GM23338 (cell line): ENCODE data around the gene C1QTNF9. TPM values are rescaled to one million over a fixed set of nuclear protein-coding genes. Genes with fewer than 3 reads are reported as not detected.

ENCODE experiments used
- ATAC-seq: fragments of 200-7000 bp; cut with Tn5 transposase; 3 replicates; pipeline ENCODE4 v1.9.1; 2020
- DNase-seq: peaks from one replicate; pipeline ENCODE4 v3.0.0-alpha.2; 2015; ENCODE audit warnings: low spot score
- H2AFZ ChIP-seq: fragments of 200-600 bp; sonication (generic); 2 replicates; pipeline ENCODE4 v1.8.0; 2016; ENCODE audit warnings: antibody characterized with exemption, mild to moderate bottlenecking, moderate library complexity
- H3F3A ChIP-seq: fragments of 200-600 bp; sonication (generic); replicated peaks from 2 replicates; pipeline ENCODE4 v1.8.0; 2017; ENCODE audit warnings: antibody characterized with exemption, mixed run types, low read depth
- H3K27ac ChIP-seq: fragments of 200-600 bp; sonication (generic); 2 replicates; pipeline ENCODE4 v1.6.1; 2016; ENCODE audit warnings: low read depth
- H3K27me3 ChIP-seq: fragments of 200-600 bp; sonication (generic); 2 replicates; pipeline ENCODE4 v1.8.0; 2016; ENCODE audit warnings: mild to moderate bottlenecking, mixed run types, moderate library complexity; ENCODE audit not compliant: insufficient read depth
- H3K36me3 ChIP-seq: fragments of 200-600 bp; sonication (generic); 2 replicates; pipeline ENCODE4 v1.8.0; 2016; ENCODE audit warnings: mild to moderate bottlenecking; ENCODE audit not compliant: insufficient read depth
- H3K4me1 ChIP-seq: fragments of 200-600 bp; sonication (generic); 2 replicates; pipeline ENCODE4 v1.8.0; 2016; ENCODE audit warnings: mild to moderate bottlenecking, moderate library complexity; ENCODE audit not compliant: insufficient read depth
- H3K4me2 ChIP-seq: fragments of 200-600 bp; sonication (generic); 2 replicates; pipeline ENCODE4 v1.7.1; 2017; ENCODE audit warnings: mixed run types
- H3K4me3 ChIP-seq: fragments of 200-600 bp; sonication (generic); 2 replicates; pipeline ENCODE4 v1.6.1; 2016; ENCODE audit warnings: mixed run types
- H3K79me2 ChIP-seq: fragments of 200-600 bp; sonication (generic); replicated peaks from 2 replicates; pipeline ENCODE4 v1.8.0; 2017; ENCODE audit warnings: mild to moderate bottlenecking; ENCODE audit not compliant: insufficient read depth
- H3K9me2 ChIP-seq: fragments of 200-600 bp; sonication (generic); 2 replicates; pipeline ENCODE4 v1.8.0; 2017; ENCODE audit not compliant: insufficient read depth
- H4K20me1 ChIP-seq: fragments of 200-600 bp; sonication (generic); replicated peaks from 2 replicates; pipeline ENCODE4 v1.8.0; 2017; ENCODE audit warnings: mild to moderate bottlenecking; ENCODE audit not compliant: insufficient read depth
- H3K27ac Mint-ChIP-seq: 2 replicates; pipeline ENCODE4 v1.8.0; 2020; ENCODE audit warnings: inconsistent platforms, mild to moderate bottlenecking, moderate library complexity, mixed read lengths
- H3K27me3 Mint-ChIP-seq: 3 replicates; pipeline ENCODE4 v1.8.0; 2022; ENCODE audit warnings: low read depth, mild to moderate bottlenecking, moderate library complexity, mixed read lengths, inconsistent platforms; ENCODE audit not compliant: insufficient read depth, poor library complexity
- H3K36me3 Mint-ChIP-seq: 3 replicates; pipeline ENCODE4 v1.8.0; 2021; ENCODE audit warnings: low read depth, mild to moderate bottlenecking, inconsistent platforms, moderate library complexity, mixed read lengths
- H3K4me1 Mint-ChIP-seq: 3 replicates; pipeline ENCODE4 v1.8.0; 2020; ENCODE audit warnings: mild to moderate bottlenecking, inconsistent platforms, mixed read lengths
- H3K4me3 Mint-ChIP-seq: 3 replicates; pipeline ENCODE4 v1.8.0; 2021; ENCODE audit warnings: moderate library complexity, mild to moderate bottlenecking, inconsistent platforms, mixed read lengths
- H3K9me3 Mint-ChIP-seq: 3 replicates; pipeline ENCODE4 v1.8.0; 2020; ENCODE audit warnings: moderate library complexity, mild to moderate bottlenecking, inconsistent platforms, mixed read lengths
- CREB1 ChIP-seq: fragments of 250-450 bp; sonication (Bioruptor Pico); IDR thresholded peaks from 2 replicates; pipeline ENCODE4 v1.5.0; 2020; ENCODE audit warnings: low read depth, mild to moderate bottlenecking, moderate library complexity
- EZH2 ChIP-seq: fragments of 200-600 bp; sonication (generic); IDR thresholded peaks from one replicate; pipeline ENCODE4 v1.8.0; 2017; ENCODE audit warnings: antibody characterized with exemption, mild to moderate bottlenecking, low read depth; ENCODE audit not compliant: unreplicated experiment
- EZH2phosphoT487 ChIP-seq: fragments of 200-600 bp; sonication (generic); IDR thresholded peaks from one replicate; pipeline ENCODE4 v1.8.1; 2018; ENCODE audit warnings: antibody characterized with exemption; ENCODE audit not compliant: unreplicated experiment
- JUNB ChIP-seq: IDR thresholded peaks from one replicate; pipeline ENCODE4 v1.6.1; 2016; ENCODE audit warnings: antibody characterized with exemption; ENCODE audit not compliant: unreplicated experiment
- ZNF114 ChIP-seq: fragments of 250-450 bp; sonication (Bioruptor Pico); IDR thresholded peaks from 2 replicates; pipeline ENCODE4 v1.5.0; 2020; ENCODE audit warnings: mild to moderate bottlenecking, moderate library complexity
- ZNF331 ChIP-seq: fragments of 250-450 bp; sonication (Bioruptor Pico); IDR thresholded peaks from 2 replicates; pipeline ENCODE4 v1.5.0; 2020; ENCODE audit warnings: low read depth, mild to moderate bottlenecking, moderate library complexity
- polyA plus RNA-seq: library from polyadenylated mRNA; unstranded; fragments of >200 nt; fragmentation: Nextera tagmentation; extraction: Ambion mirVana; gene quantifications from 2 replicates; pipeline ENCODE4 v1.2.1, GENCODE V29; 2016
- total RNA-seq: library from RNA; depleted of rRNA; stranded (reverse); fragments of >200 nt; shearing (Covaris generic); gene quantifications from 2 replicates; pipeline ENCODE4 v1.2.3, GENCODE V29; 2014
- TF ChIP-seq, protein P1 (sequence below): IDR thresholded peaks from one replicate; pipeline ENCODE4 v1.6.1; 2018; ENCODE audit warnings: antibody characterized with exemption; ENCODE audit not compliant: unreplicated experiment
- TF ChIP-seq, protein P2 (sequence below), 2 experiments: fragments of 200-600 bp in 1 of 2; sonication (generic) in 1 of 2; conservative IDR thresholded peaks; 2 replicates each; pipeline versions ENCODE4 v1.5.1 to v1.6.1; 2016 to 2017; ENCODE audit warnings: antibody characterized with exemption in 2 of 2, low read depth in 2 of 2, mild to moderate bottlenecking in 2 of 2, moderate library complexity in 1 of 2
- TF ChIP-seq, protein P3 (sequence below): IDR thresholded peaks from 2 replicates; pipeline ENCODE4 v1.6.1; 2016; ENCODE audit warnings: antibody characterized with exemption

C1QTNF9 gene
- total and polyA plus RNA-seq, 2 experiments from 2014 or later: not detected

DNA sequence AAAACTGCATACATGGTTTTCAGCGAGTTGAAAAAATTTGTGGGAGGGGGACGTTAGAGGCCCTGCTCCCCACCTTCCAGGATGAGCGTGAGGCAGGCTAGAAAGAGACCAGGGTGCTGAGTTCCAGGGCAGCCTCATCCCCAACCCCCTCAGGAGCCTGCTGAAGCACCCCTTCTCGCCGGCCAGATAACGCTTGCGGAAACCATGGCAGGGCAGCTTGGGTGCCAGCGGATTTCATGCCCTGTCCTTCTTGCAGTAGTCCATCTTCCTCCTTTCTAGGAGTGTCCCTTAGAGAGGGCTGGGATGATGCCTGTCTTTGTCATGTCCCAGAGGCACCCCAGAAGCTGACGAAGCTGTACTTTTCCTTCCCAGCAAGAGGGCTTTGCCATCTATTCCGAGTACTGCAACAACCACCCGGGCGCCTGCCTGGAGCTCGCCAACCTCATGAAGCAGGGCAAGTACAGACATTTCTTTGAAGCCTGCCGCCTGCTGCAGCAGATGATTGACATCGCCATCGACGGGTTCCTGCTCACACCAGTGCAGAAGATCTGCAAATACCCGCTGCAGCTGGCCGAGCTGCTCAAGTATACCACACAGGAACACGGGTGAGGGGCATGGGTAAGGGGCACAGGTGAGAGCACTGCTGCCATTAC, 19.0 kb upstream of the C1QTNF9 start (continued):
- TF ChIP-seq, protein P1, sequence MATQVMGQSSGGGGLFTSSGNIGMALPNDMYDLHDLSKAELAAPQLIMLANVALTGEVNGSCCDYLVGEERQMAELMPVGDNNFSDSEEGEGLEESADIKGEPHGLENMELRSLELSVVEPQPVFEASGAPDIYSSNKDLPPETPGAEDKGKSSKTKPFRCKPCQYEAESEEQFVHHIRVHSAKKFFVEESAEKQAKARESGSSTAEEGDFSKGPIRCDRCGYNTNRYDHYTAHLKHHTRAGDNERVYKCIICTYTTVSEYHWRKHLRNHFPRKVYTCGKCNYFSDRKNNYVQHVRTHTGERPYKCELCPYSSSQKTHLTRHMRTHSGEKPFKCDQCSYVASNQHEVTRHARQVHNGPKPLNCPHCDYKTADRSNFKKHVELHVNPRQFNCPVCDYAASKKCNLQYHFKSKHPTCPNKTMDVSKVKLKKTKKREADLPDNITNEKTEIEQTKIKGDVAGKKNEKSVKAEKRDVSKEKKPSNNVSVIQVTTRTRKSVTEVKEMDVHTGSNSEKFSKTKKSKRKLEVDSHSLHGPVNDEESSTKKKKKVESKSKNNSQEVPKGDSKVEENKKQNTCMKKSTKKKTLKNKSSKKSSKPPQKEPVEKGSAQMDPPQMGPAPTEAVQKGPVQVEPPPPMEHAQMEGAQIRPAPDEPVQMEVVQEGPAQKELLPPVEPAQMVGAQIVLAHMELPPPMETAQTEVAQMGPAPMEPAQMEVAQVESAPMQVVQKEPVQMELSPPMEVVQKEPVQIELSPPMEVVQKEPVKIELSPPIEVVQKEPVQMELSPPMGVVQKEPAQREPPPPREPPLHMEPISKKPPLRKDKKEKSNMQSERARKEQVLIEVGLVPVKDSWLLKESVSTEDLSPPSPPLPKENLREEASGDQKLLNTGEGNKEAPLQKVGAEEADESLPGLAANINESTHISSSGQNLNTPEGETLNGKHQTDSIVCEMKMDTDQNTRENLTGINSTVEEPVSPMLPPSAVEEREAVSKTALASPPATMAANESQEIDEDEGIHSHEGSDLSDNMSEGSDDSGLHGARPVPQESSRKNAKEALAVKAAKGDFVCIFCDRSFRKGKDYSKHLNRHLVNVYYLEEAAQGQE: no peak

DNA sequence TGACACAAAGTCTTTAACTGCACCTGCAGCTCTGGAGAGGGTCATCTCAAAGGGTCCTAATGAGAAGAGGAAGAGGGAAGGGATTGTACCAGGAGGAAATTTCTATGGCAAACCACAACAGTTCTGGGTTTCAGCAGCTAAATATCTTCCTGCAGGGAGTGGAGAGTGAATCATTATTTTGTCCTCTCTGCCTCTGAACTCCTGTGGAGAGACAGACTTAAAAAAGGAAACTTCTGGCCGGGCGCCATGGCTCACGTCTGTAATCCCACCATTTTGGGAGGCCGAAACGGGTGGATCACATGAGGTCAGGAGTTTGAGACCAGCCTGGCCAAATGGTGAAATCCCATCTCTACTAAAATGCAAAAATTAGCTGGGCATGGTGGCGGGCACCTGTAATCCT, 16.9 kb upstream of the C1QTNF9 start:
- Histone ChIP-seq H3K9me2 (no peaks in the 10 kb centered on the region), H3F3A (no peaks in the 10 kb centered on the region), H4K20me1 (no peaks in the 10 kb centered on the region; the same call in 1 of the 2 replicates), H3K4me1 (no peaks in the 10 kb centered on the region), H3K4me3 (no peak overlapping the region), H3K4me2 (no peak overlapping the region), H3K36me3 (peaks cover 13% of the 10 kb centered on the region), H3K27me3 (no peaks in the 10 kb centered on the region), H3K79me2 (no peaks in the 10 kb centered on the region), H3K27ac (no peak overlapping the region), H2AFZ (no peak overlapping the region)
- no peak overlapping the region for H3K4me3 Mint-ChIP-seq
- DNase-seq (no peak), ATAC-seq (no peak)
- peaks cover 3% of the 10 kb centered on the region for H3K27me3 Mint-ChIP-seq
- no peaks in the 10 kb centered on the region for H3K9me3 Mint-ChIP-seq
- H3K4me1 Mint-ChIP-seq: no peaks in the 10 kb centered on the region
- H3K27ac Mint-ChIP-seq: no peak overlapping the region; the same call in 1 of the 2 replicates
- TF ChIP-seq, protein P2, sequence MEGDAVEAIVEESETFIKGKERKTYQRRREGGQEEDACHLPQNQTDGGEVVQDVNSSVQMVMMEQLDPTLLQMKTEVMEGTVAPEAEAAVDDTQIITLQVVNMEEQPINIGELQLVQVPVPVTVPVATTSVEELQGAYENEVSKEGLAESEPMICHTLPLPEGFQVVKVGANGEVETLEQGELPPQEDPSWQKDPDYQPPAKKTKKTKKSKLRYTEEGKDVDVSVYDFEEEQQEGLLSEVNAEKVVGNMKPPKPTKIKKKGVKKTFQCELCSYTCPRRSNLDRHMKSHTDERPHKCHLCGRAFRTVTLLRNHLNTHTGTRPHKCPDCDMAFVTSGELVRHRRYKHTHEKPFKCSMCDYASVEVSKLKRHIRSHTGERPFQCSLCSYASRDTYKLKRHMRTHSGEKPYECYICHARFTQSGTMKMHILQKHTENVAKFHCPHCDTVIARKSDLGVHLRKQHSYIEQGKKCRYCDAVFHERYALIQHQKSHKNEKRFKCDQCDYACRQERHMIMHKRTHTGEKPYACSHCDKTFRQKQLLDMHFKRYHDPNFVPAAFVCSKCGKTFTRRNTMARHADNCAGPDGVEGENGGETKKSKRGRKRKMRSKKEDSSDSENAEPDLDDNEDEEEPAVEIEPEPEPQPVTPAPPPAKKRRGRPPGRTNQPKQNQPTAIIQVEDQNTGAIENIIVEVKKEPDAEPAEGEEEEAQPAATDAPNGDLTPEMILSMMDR (conservative IDR thresholded peaks at IDR 0.05; ENCODE audit: low read depth in 2 of 2): no peak
- peaks cover 48% of the 10 kb centered on the region for H3K36me3 Mint-ChIP-seq

DNA sequence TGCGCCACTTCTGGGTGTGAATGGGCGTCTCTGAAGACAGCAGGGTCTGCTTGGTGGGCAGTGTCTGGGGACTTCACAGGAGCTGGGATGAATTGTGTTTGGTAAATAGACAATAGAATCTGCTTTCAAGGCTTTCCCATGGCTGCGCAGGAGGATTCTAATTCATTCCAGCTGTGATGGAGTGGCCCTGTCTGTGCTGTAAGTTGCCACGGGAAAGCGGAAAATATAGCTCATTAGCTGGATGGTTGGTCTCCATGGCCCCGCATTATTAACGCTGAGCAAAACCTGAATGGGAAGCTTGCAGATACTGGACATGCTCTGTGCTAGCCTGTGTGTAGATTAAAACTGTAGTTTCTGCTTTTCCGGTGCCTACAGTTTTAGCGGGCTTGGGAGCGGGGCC, 15.6 kb upstream of the C1QTNF9 start:
- no peak overlapping the region for H3K4me3 ChIP-seq
- no peaks in the 10 kb centered on the region for H3K27me3 ChIP-seq
- no peaks in the 10 kb centered on the region for H3K9me3 Mint-ChIP-seq
- no peaks in the 10 kb centered on the region for H3K4me1 ChIP-seq
- H3K79me2 ChIP-seq: no peaks in the 10 kb centered on the region
- H3K4me2 ChIP-seq: no peak overlapping the region
- H3K4me1 Mint-ChIP-seq: no peaks in the 10 kb centered on the region
- no peak for DNase-seq
- H3K27ac Mint-ChIP-seq: no peak overlapping the region
- no peaks in the 10 kb centered on the region for H3K9me2 ChIP-seq
- ATAC-seq: no peak
- no peaks in the 10 kb centered on the region; the same call in 1 of the 2 replicates for H4K20me1 ChIP-seq
- peaks cover 3% of the 10 kb centered on the region for H3K27me3 Mint-ChIP-seq
- no peaks in the 10 kb centered on the region for H3F3A ChIP-seq
- peaks cover 57% of the 10 kb centered on the region for H3K36me3 Mint-ChIP-seq
- H3K36me3 ChIP-seq: peaks cover 13% of the 10 kb centered on the region
- H3K27ac ChIP-seq: no peak overlapping the region
- no peak overlapping the region for H3K4me3 Mint-ChIP-seq
- H2AFZ ChIP-seq: no peak overlapping the region
- TF ChIP-seq, protein P1: no peak
- no peak for TF ChIP-seq ZNF331 (CRISPR knock-in tag)
- no peak for TF ChIP-seq CREB1 (CRISPR knock-in tag)
- no peak for TF ChIP-seq ZNF114 (CRISPR knock-in tag)
- TF ChIP-seq, protein P2 (conservative IDR thresholded peaks at IDR 0.05; ENCODE audit: low read depth in 2 of 2): no peak
- no peak for TF ChIP-seq JUNB
- TF ChIP-seq EZH2: no peak
- TF ChIP-seq EZH2phosphoT487: no peak
- TF ChIP-seq, protein P3, sequence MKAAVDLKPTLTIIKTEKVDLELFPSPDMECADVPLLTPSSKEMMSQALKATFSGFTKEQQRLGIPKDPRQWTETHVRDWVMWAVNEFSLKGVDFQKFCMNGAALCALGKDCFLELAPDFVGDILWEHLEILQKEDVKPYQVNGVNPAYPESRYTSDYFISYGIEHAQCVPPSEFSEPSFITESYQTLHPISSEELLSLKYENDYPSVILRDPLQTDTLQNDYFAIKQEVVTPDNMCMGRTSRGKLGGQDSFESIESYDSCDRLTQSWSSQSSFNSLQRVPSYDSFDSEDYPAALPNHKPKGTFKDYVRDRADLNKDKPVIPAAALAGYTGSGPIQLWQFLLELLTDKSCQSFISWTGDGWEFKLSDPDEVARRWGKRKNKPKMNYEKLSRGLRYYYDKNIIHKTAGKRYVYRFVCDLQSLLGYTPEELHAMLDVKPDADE: no peak
